MM.1S (cell line): ENCODE results near the gene KLF9.

Source experiments
- DNase-seq: peaks from one replicate; pipeline ENCODE4 v3.0.0-alpha.2; 2015
- H2AFZ ChIP-seq: fragments of 300-600 bp; sonication (generic); 2 replicates; pipeline ENCODE4 v1.6.0; 2016; ENCODE audit warnings: antibody characterized with exemption, low read length
- H3F3A ChIP-seq: fragments of 300-600 bp; sonication (generic); 2 replicates; pipeline ENCODE4 v1.6.1; 2016; ENCODE audit warnings: mild to moderate bottlenecking, antibody characterized with exemption, low read length, moderate library complexity, mixed read lengths; ENCODE audit not compliant: insufficient read depth
- H3K27ac ChIP-seq: fragments of 300-600 bp; sonication (generic); 2 replicates; pipeline ENCODE4 v1.5.1; 2016; ENCODE audit warnings: mild to moderate bottlenecking, low read length
- H3K27me3 ChIP-seq: fragments of 300-600 bp; sonication (generic); replicated peaks from 2 replicates; pipeline ENCODE4 v1.6.0; 2016; ENCODE audit warnings: low read length; ENCODE audit not compliant: insufficient read depth
- H3K36me3 ChIP-seq: fragments of 300-600 bp; sonication (generic); replicated peaks from 2 replicates; pipeline ENCODE4 v1.6.1; 2016; ENCODE audit warnings: mild to moderate bottlenecking, low read length, mixed read lengths; ENCODE audit not compliant: insufficient read depth
- H3K4me1 ChIP-seq: fragments of 300-600 bp; sonication (generic); 2 replicates; pipeline ENCODE4 v1.6.1; 2016; ENCODE audit warnings: low read length, mixed read lengths
- H3K4me2 ChIP-seq: fragments of 300-600 bp; sonication (generic); 2 replicates; pipeline ENCODE4 v1.6.0; 2016; ENCODE audit warnings: low read depth, low read length
- H3K4me3 ChIP-seq: fragments of 300-600 bp; sonication (generic); 2 replicates; pipeline ENCODE4 v1.5.1; 2016; ENCODE audit warnings: low read length, mixed read lengths
- H3K79me2 ChIP-seq: fragments of 300-600 bp; sonication (generic); 2 replicates; pipeline ENCODE4 v1.6.1; 2016; ENCODE audit warnings: mixed run types, low read length, mixed read lengths
- H3K9ac ChIP-seq: fragments of 300-600 bp; sonication (generic); 2 replicates; pipeline ENCODE4 v1.6.1; 2016; ENCODE audit warnings: low read length, mixed read lengths
- H3K9me2 ChIP-seq: fragments of 300-600 bp; sonication (generic); replicated peaks from 2 replicates; pipeline ENCODE4 v1.6.1; 2016; ENCODE audit warnings: mild to moderate bottlenecking, low read length, mixed read lengths; ENCODE audit not compliant: insufficient read depth
- H3K9me3 ChIP-seq: fragments of 300-600 bp; sonication (generic); replicated peaks from 2 replicates; pipeline ENCODE4 v1.6.1; 2016; ENCODE audit warnings: mild to moderate bottlenecking, low read length, mixed read lengths; ENCODE audit not compliant: insufficient read depth
- H4K20me1 ChIP-seq: fragments of 300-600 bp; sonication (generic); 2 replicates; pipeline ENCODE4 v1.6.1; 2016; ENCODE audit warnings: mild to moderate bottlenecking, low read length, moderate library complexity, mixed read lengths; ENCODE audit not compliant: insufficient read depth
- CTCF ChIP-seq: fragments of 300-600 bp; sonication (generic); IDR thresholded peaks from 2 replicates; pipeline ENCODE4 v1.5.1; 2016; ENCODE audit warnings: antibody characterized with exemption, low read length, mixed read lengths
- EZH2 ChIP-seq: fragments of 300-600 bp; sonication (generic); optimal IDR thresholded peaks from 2 replicates; pipeline ENCODE3; 2017; ENCODE audit warnings: low read depth, mild to moderate bottlenecking, antibody characterized with exemption, low read length, mixed read lengths
- EZH2phosphoT487 ChIP-seq: fragments of 300-600 bp; sonication (generic); IDR thresholded peaks from 2 replicates; pipeline ENCODE4 v1.6.1; 2018; ENCODE audit warnings: antibody characterized with exemption, low read length

Gene KLF9

GRCh38 chr9:70415476-70415875, 1.0 kb upstream of the KLF9 start:
- no peaks in the 10 kb centered on the region for H4K20me1 ChIP-seq
- H3K4me1 ChIP-seq = peaks cover 10% of the 10 kb centered on the region
- TF ChIP-seq EZH2 (no peak), CTCF (no peak), EZH2phosphoT487 (no peak)
- peaks cover 4% of the 10 kb centered on the region; the same call in 1 of the 2 replicates for H3K79me2 ChIP-seq
- H3K9me3 ChIP-seq = no peaks in the 10 kb centered on the region
- H3K27me3 ChIP-seq = no peaks in the 10 kb centered on the region
- H3K9me2 ChIP-seq = no peaks in the 10 kb centered on the region
- peaks cover 36% of the 10 kb centered on the region for H3F3A ChIP-seq
- no peak for DNase-seq
- H3K9ac ChIP-seq = no peak overlapping the region
- H2AFZ ChIP-seq = no peak overlapping the region
- H3K27ac ChIP-seq = no peak overlapping the region
- no peak overlapping the region for H3K4me2 ChIP-seq
- no peak overlapping the region for H3K4me3 ChIP-seq
- no peaks in the 10 kb centered on the region for H3K36me3 ChIP-seq

GRCh38 chr9:70415041-70415440, 584 bp upstream of the KLF9 start:
- H3K79me2 ChIP-seq = peaks cover 4% of the 10 kb centered on the region; the same call in 1 of the 2 replicates
- H3K9me3 ChIP-seq = no peaks in the 10 kb centered on the region
- peaks cover 10% of the 10 kb centered on the region for H3K4me1 ChIP-seq
- no peaks in the 10 kb centered on the region for H3K36me3 ChIP-seq
- H3K9me2 ChIP-seq = no peaks in the 10 kb centered on the region
- peaks cover 32% of the 10 kb centered on the region for H3F3A ChIP-seq
- H3K27me3 ChIP-seq = no peaks in the 10 kb centered on the region
- H3K4me3 ChIP-seq = no peak overlapping the region
- H4K20me1 ChIP-seq = no peaks in the 10 kb centered on the region
- no peak overlapping the region; the same call in 1 of the 2 replicates for H2AFZ ChIP-seq
- no peak for DNase-seq
- no peak overlapping the region for H3K9ac ChIP-seq
- TF ChIP-seq CTCF = no peak
- TF ChIP-seq EZH2 = no peak
- no peak for TF ChIP-seq EZH2phosphoT487
- peak overlapping the region; percentile 85; the same call in 1 of the 2 replicates for H3K4me2 ChIP-seq
- H3K27ac ChIP-seq = no peak overlapping the region

- Histone ChIP-seq H3F3A (peaks cover 17% of the 10 kb centered on the region), H3K4me2 (peak overlapping the region; percentile 99), H3K27ac (peak overlapping the region; percentile 93), H3K79me2 (peaks cover 4% of the 10 kb centered on the region; the same call in 1 of the 2 replicates), H4K20me1 (no peaks in the 10 kb centered on the region), H3K27me3 (no peaks in the 10 kb centered on the region), H3K4me1 (peaks cover 10% of the 10 kb centered on the region), H3K4me3 (peak overlapping the region; percentile 87), H3K9me3 (no peaks in the 10 kb centered on the region), H3K36me3 (no peaks in the 10 kb centered on the region), H3K9me2 (no peaks in the 10 kb centered on the region), H2AFZ (peak overlapping the region; percentile 71), H3K9ac (peak overlapping the region; percentile 78)
- peak; percentile 55 for DNase-seq
- no peak for TF ChIP-seq EZH2
- no peak for TF ChIP-seq EZH2phosphoT487
- TF ChIP-seq CTCF = no peak
Observed at GRCh38 chr9:70413464-70413798, 1.0 kb downstream of the KLF9 start.
